Hematopoietic multipotent progenitor cell treated with erythropoietin and hydrocortisone succinate and interleukin-3 and kit ligand, for 6 days (in vitro differentiated cells): ENCODE data around the gene TRIM43.
"Not testable (repeated sequence)": the region's sequence is repeated elsewhere in the genome, so short reads cannot be mapped to it uniquely, and the experiment has no call there.

Source experiments
- DNase-seq: peaks from one replicate; pipeline ENCODE4 v3.0.0-alpha.2; 2015

TRIM43 gene

GRCh38 chr2:95591701-95592100, at the start of gene TRIM43:
TSS of gene TRIM43 (plus strand) at chr2:95592001. CDS start at chr2:95594024, 2,023 bp downstream.
- not testable (repeated sequence) for DNase-seq

- peak; percentile 49 for DNase-seq
These were observed 40.7 kb upstream of the TRIM43 start for GRCh38 chr2:95551055-95551568.

GRCh38 chr2:95552911-95553310, 38.9 kb upstream of the TRIM43 start:
- peak; percentile 14 for DNase-seq

- no peak for DNase-seq
These were observed 22.6 kb upstream of the TRIM43 start for GRCh38 chr2:95569170-95569569.

GRCh38 chr2:95573866-95574265, 17.9 kb upstream of the TRIM43 start:
- DNase-seq, result no peak

GRCh38 chr2:95574506-95574905, 17.3 kb upstream of the TRIM43 start:
- no peak for DNase-seq

- DNase-seq, result no peak
These were observed 15.9 kb upstream of the TRIM43 start for GRCh38 chr2:95575857-95576256.

- no peak for DNase-seq
These were observed 13.3 kb upstream of the TRIM43 start for GRCh38 chr2:95578539-95578938.

GRCh38 chr2:95583545-95583944, 8.3 kb upstream of the TRIM43 start:
- not testable (repeated sequence) for DNase-seq

GRCh38 chr2:95584321-95584720, 7.5 kb upstream of the TRIM43 start:
- DNase-seq, result not testable (repeated sequence)

GRCh38 chr2:95589777-95590536, 1.8 kb upstream of the TRIM43 start:
- not testable (repeated sequence) for DNase-seq

GRCh38 chr2:95592973-95593372, 1.2 kb downstream of the TRIM43 start:
- not testable (repeated sequence) for DNase-seq

GRCh38 chr2:95595012-95595411, 3.2 kb downstream of the TRIM43 start:
- DNase-seq, result not testable (repeated sequence)

GRCh38 chr2:95601301-95601700, 9.5 kb downstream of the TRIM43 start:
- DNase-seq, result not testable (repeated sequence)

GRCh38 chr2:95602146-95602545, 10.3 kb downstream of the TRIM43 start:
- not testable (repeated sequence) for DNase-seq

- not testable (repeated sequence) for DNase-seq
These were observed 16.6 kb downstream of the TRIM43 start for GRCh38 chr2:95608356-95608755.

- DNase-seq, result not testable (repeated sequence)
These were observed 18.0 kb downstream of the TRIM43 start for GRCh38 chr2:95609764-95610163.

GRCh38 chr2:95613048-95613447, 21.2 kb downstream of the TRIM43 start:
- DNase-seq, result not testable (repeated sequence)

GRCh38 chr2:95622728-95623127, 30.9 kb downstream of the TRIM43 start:
- DNase-seq, result not testable (repeated sequence)

GRCh38 chr2:95630987-95631386, 39.2 kb downstream of the TRIM43 start:
- not testable (repeated sequence) for DNase-seq

GRCh38 chr2:95633626-95634259, 41.9 kb downstream of the TRIM43 start:
- not testable (repeated sequence) for DNase-seq

- DNase-seq, result not testable (repeated sequence)
These were observed 48.9 kb downstream of the TRIM43 start for GRCh38 chr2:95640515-95641288.

GRCh38 chr2:95641289-95641575, 49.4 kb downstream of the TRIM43 start:
- not testable (repeated sequence) for DNase-seq
